Amniotic stem cell (primary cell): ENCODE results near the gene STXBP2.

Experiments used
- DNase-seq: peaks from one replicate; lab custom pipeline; 2025; lab: John Stamatoyannopoulos, UW

Gene STXBP2

DNA sequence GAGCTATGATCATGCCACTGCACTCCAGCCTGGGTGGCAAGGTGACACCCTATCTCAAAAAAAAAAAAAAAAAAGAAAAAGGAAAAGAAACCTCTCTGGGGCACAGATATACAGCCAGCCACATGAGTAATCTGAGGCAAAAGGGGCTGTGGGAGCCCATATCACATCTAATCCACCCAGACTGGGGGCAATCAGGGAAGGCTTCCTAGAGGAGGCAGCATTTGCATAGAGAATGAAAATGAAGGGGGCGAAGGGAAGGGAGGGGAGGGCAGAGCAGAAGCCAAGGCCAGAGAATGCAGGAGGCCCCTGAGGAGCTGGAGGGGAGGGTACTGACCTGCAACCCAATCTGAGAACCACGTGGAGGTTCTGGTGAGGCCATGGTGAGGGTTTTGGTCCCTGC lies 13.2 kb downstream of the STXBP2 start:
- DNase-seq, result no peak

DNA sequence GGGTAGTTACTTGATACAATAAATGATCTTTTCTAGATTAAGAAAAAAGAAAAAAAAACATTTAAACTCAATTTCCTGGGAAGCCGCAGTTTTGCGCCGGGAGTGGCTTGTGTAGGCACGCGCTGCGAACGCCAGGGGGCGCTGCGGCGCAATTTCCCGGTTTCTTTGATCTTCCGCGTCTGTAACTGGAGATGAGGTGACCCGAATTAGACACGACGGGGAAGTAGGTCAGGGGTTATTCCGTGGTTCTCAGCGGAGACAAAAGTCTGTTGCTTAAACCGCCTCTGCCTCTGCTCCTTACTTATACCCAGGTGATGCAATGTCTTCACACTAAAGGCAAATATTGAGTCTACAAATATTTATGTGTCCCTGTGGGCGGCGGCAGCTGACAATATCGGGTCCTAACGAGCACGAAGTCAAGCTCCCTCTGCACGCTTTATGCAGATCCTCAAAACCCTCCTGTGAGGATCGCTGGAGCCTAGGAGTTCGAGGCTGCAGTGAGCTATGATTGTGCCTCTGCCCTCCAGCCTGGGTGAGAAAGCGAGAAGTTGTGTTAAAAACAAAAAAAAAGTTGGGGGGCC lies 15.2 kb downstream of the STXBP2 start:
- peak; percentile 6 for DNase-seq

GRCh38 chr19:7654401-7654800 lies 17.5 kb downstream of the STXBP2 start:
- no peak for DNase-seq

- no peak for DNase-seq
Observed at GRCh38 chr19:7655581-7655980, 18.7 kb downstream of the STXBP2 start.

DNA sequence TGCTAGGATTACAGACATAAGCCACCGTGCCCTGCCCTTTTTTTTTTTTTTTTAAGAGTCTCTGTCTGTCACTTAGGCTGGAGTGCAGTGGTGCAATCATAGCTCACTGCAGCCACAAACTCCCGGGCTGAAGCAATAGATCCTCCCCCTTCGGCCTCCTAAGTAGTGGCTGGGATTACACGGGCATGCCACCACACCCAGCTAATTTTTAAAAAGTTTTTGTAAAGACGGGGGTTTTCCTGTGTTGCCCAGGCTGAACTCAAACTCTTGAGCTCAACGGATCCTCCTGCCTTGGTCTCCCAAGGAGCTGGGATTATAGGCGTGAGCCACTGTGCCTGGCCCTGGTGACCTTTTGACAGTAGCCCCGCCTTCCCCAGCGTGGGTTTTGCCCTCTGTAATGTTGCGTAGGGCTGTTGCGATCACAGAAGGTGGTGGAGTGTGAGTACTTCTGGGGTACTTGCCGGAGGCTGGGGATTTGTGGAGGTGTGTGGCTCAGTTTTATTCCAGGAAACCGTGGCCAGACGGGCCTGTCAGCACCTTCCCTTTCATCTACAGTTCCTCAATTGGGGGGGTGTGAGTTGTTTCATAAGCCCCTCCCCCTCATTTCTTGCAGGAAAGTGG lies 20.3 kb downstream of the STXBP2 start:
- DNase-seq, result no peak

DNA sequence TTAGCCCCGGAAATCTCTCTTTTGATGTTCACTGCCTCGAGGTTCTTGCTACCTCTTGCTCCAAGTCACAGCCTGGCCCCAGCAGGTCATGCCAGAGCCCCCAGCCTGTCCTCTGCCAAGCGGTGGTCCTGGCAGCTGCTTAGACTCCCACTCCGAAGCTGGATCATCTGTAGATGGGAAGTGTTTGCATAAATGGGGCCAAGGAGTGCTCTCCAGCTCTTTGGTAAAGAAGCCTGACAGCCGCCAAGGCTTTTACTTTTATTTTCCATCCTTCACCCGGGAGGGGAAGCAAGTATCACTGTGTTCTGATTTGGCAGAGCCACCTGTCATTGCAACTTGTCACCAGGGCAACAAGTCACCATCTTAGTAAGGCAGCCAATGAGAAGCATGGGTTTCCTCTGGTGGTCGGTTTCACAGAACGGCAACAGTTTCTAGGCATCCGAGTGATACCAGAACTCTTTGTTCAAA lies 21.3 kb downstream of the STXBP2 start:
- DNase-seq, result no peak

DNA sequence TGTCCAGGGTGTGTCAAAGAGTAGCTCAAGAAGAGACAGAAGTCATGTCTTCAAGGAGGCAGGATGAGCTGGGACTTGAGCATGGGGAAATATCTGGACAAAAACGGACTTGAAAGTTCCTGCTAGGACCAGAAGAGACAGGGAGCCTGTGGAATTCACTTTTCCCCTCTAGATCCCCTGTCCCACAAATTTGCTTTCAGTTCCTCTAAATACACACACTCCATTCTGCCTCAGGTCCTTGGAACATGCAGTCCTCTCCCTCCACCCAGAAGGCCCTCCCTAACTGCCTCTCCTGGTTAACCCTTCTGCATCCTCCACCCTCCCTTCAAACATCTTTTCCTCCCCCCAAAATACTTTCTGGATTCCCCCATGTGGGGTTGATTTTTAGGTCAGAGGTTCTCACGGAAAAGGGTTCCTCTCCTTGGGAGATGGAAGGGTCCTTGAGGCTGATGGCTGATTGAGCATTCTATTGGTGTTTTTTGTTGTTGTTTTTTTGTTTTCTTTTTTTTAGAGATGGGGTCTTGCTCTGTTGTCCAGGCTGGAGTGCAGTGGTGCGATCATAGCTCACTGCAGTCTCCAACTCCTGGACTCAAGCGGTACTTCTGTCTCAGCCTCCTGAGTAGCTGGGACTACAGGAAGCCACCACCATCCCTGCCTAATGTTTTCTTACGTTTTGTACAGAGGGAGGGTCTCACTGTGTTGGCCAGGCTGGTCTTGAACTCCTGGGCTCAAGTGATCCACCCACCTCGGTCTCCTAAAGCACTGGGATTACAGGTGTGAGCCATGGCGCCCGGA lies 25.0 kb downstream of the STXBP2 start:
- no peak for DNase-seq

DNA sequence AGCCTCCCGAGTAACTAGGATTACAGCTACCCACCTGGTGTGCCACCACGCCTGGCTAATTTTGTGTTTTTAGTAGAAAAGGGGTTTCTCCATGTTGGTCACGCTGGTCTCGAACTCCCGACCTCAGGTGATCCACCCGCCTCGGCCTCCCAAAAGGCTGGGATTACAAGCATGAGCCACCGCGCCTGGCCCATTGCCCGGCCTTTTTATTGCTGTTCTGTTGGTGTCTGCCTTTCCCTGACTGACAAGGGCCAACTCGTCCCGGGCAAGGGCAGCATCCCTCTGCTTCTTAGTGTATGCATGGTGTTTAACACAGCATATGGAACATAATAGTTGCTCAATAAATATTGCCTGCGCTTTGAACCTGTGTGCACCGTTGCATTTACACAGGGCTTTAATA lies 25.7 kb downstream of the STXBP2 start:
- DNase-seq, result no peak

GRCh38 chr19:7663706-7664105 lies 26.8 kb downstream of the STXBP2 start:
- no peak for DNase-seq

- peak; percentile 15 for DNase-seq
Observed at GRCh38 chr19:7665076-7665475, 28.2 kb downstream of the STXBP2 start.

GRCh38 chr19:7668842-7669241 lies 31.9 kb downstream of the STXBP2 start, which contains the start of gene RETN:
TSS of gene RETN (plus strand) at chr19:7669049. CDS start at chr19:7669327, 278 bp downstream.
- DNase-seq, result no peak

DNA sequence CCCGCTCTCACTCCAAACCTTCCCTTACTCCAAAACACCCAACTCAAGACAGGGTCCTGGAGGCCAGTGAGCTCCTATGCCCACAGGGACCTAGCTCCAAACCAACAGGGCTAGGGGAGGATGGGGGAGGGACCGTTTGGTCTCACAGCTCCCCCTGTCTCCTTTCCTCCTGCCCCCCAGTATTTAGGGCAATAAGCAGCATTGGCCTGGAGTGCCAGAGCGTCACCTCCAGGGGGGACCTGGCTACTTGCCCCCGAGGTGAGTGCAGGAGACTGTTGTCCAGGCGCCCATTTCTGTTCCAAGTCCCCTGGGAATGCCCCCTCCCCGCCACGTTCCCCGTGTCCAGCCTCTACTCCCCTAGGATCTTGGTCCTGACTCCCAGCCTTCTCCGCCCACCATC lies 32.7 kb downstream of the STXBP2 start:
- DNase-seq, result no peak

- no peak for DNase-seq
Observed at GRCh38 chr19:7670150-7670783, 33.4 kb downstream of the STXBP2 start.

DNA sequence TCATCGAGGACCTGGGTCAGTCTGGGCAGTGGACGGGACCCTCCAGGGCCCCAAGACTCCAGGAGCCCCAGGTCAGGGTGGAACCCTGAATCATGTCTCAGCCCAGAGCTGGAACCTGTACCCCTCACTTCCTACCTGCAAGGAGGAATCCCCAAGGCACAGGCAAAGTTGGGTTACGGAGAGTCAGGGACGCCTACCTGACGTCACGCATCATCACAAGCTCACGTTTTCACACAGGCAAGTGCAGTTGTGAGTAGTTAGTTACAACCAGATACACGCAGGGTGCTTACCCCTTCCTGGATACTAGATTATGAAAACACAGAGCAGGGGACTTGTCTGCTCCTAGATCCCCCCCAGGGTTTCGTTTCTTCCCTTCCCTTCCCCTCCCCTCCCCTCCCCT lies 33.9 kb downstream of the STXBP2 start:
- no peak for DNase-seq

GRCh38 chr19:7672522-7672921 lies 35.6 kb downstream of the STXBP2 start:
- no peak for DNase-seq

DNA sequence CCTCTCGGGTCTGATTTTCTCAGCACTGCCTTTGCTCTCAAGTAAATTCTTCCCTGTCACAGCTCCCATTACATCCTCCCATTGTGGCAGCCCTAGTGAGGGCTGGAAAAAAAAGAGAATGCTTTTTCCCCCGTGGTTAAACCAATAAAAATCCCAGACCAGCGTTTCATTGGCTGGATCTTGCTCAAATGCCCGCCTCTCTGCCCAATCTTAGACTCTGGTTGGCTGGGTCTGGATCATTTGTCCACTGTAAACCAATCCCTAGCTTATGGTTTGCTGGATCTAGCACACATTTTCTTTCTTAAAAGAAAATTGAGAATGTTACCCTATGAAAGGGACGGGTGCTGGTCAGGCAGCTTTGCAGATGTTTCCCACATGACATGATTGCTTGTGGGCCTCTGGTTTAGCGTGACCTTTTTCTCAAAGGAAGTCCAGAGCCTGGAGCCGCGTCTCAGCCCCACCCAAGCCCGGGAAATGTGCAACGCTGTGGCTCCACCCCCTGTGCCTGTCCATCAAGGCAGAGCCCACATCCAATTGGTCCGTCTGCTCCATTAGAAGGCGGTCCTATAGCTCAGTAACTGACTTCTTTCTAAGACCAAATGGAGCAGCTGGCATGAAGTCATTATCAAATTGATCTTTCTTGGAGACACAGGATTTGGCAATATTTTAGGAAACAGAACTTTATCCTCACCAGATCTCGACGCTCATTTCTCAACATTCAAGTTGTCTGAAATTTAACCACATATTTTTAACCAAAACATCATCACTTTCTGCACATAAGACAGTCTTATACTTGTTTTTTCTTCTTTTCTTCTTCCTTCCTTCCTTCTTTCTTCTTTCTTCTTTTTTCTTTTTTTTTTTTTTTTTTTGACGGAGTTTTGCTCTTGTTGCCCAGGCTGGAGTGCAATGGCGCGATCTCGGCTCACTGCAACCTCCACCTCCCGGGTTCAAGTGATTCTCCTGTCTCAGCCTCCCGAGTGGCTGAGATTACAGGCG lies 37.4 kb downstream of the STXBP2 start:
- no peak for DNase-seq

DNA sequence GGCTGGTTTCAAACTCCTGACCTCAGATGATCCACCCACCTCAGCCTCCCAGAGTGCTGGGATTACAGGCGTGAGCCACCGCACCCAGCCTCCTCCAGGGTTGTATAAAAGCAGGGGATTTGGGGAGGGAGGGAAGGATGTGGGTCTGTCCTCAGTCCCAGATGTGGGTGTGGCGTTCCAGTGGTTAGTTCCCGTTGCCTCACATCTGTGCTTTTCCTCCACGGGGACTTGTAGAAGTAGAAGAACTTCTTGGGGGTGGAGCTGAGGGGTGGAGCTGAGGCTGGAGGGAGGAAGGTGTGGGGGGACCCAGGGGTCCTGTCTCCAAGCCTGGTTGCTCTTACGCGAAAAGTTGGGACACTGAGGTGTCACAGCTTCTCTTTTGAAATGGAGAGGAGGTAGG lies 39.5 kb downstream of the STXBP2 start:
- DNase-seq, result no peak

GRCh38 chr19:7676854-7677253 lies 39.9 kb downstream of the STXBP2 start, which contains the start of gene MCEMP1:
TSS of gene MCEMP1 (plus strand) at chr19:7677090. CDS start at chr19:7677121, 31 bp downstream.
- DNase-seq, result no peak

- no peak for DNase-seq
Observed at GRCh38 chr19:7677669-7678311, 40.9 kb downstream of the STXBP2 start.

GRCh38 chr19:7678971-7679751 lies 42.3 kb downstream of the STXBP2 start:
- DNase-seq, result no peak
